Measurements from ENCODE around the gene CEBPB.

- TF ChIP-seq POLR2AphosphoS5 (IDR thresholded peaks at IDR 0.05; ENCODE audit: borderline replicate concordance, low read depth, low read length) = no peak
- TF ChIP-seq EZH2 (IDR thresholded peaks at IDR 0.05) = no peak
These were observed 16.4 kb downstream of the CEBPB start for GRCh38 chr20:50207026-50207425.

Data from SK-N-MC (cell line).